ENCODE results near the gene PPCS. TPM values are rescaled to one million over a fixed set of nuclear protein-coding genes. Genes with fewer than 3 reads are reported as not detected.

PPCS gene
- total and polyA plus RNA-seq, 2 of the 8 experiments (the other 6 are each of a cell fraction or from before 2014, with no cell fraction given) = 24.5 to 35.3 TPM

DNA sequence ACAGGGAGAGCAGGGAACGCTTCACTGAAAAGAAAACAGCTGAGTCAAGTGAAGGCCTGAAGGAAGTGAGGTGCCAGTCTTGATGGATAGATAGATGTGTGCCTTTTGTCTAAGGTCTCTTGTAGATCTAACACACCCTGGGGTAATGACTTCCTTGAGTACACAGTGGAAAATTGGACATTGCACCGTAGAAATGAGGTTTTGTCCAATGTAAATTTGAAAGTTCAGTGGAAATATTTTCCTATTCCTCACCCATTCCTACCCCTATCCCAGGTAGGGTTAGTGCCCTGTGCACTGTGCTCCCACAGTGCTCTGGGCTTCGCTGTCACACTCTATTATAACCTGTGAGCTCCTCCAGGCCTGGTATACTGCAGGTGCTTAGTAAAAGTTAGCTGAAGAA, 24.8 kb upstream of the PPCS start:
- H3K4me3 ChIP-seq (ENCODE audit: extremely low read depth in 1 of 4, insufficient read depth in 2 of 4, low read depth in 3 of 4, low read length in 4 of 4) = no peak overlapping the region
- no peak overlapping the region for H4K8ac ChIP-seq (ENCODE audit: extremely low read depth, insufficient read depth, low read length)
- H3K23ac ChIP-seq (ENCODE audit: insufficient read length) = no peak overlapping the region
- H2BK5ac ChIP-seq (ENCODE audit: low read depth, low read length) = no peak overlapping the region
- H3K36me3 ChIP-seq (ENCODE audit: control insufficient read depth in 2 of 4, insufficient read depth in 4 of 4, low read length in 3 of 4) = no peaks in the 10 kb centered on the region
- no peak for DNase-seq (ENCODE audit: low read depth in 1 of 2, low spot score in 2 of 2)
- H3K79me2 ChIP-seq (ENCODE audit: control insufficient read depth in 1 of 2, insufficient read depth in 2 of 2, low read length in 2 of 2) = no peaks in the 10 kb centered on the region
- no peak overlapping the region for H3K4me2 ChIP-seq (ENCODE audit: insufficient read depth in 1 of 2, low read depth in 2 of 2, low read length in 2 of 2)
- H3K14ac ChIP-seq (ENCODE audit: insufficient read length) = no peak overlapping the region
- H3K4ac ChIP-seq (replicated peaks; ENCODE audit: insufficient read length, low read depth, low read length) = no peak overlapping the region
- no peak overlapping the region for H3K56ac ChIP-seq (replicated peaks; ENCODE audit: insufficient read length, low read depth, low read length)
- no peaks in the 10 kb centered on the region for H3K4me1 ChIP-seq (replicated peaks in 1 of 4; ENCODE audit: control insufficient read depth in 3 of 4, insufficient read depth in 4 of 4, low read length in 3 of 4)
- ChIA-PET CTCF (ENCODE audit: partially characterized antibody) (interaction anchor here (0.9 kb wide), 1 partner anchor 15 kb away, joined by 3 read pairs; no protein-coding TSS in a partner anchor), POLR2A (ENCODE audit: partially characterized antibody) (no interaction called here)
- no peak overlapping the region for H2AK5ac ChIP-seq (ENCODE audit: low read depth, low read length)
- no peak overlapping the region for H4K91ac ChIP-seq (replicated peaks; ENCODE audit: insufficient read length, low read length)
- H3K27me3 ChIP-seq (replicated peaks in 1 of 4; ENCODE audit: control insufficient read depth in 3 of 4, extremely low read depth in 1 of 4, insufficient read depth in 3 of 4, low read length in 3 of 4) = no peaks in the 10 kb centered on the region
- WGBS, 2 experiments (ENCODE audit: extremely low coverage in 1 of 2, insufficient coverage in 1 of 2, insufficient read length in 1 of 2, insufficient replicate concordance in 2 of 2, low coverage in 1 of 2, low lambda C conversion rate in 2 of 2, missing lambda C conversion rate in 1 of 2) = 82% methylated on average over 3 of the region's 3 CpGs; no CpG with 5 or more reads in 1 of the 2 experiments
- no peaks in the 10 kb centered on the region for H4K20me1 ChIP-seq (replicated peaks in 1 of 2; ENCODE audit: control insufficient read depth in 1 of 2, insufficient read depth in 2 of 2, low read length in 2 of 2)
- H2BK12ac ChIP-seq (ENCODE audit: low read depth, low read length) = no peak overlapping the region
- no peak overlapping the region for H2AFZ ChIP-seq (ENCODE audit: low read length)
- H3K79me1 ChIP-seq (ENCODE audit: low read depth, low read length) = no peaks in the 10 kb centered on the region
- FAIRE-seq = no peak
- no peaks in the 10 kb centered on the region; a peak in 1 of 4 replicates for H3K9me3 ChIP-seq (ENCODE audit: insufficient read depth in 2 of 2, low read depth in 1 of 2, low read length in 1 of 2)
- no peak overlapping the region for H3K9ac ChIP-seq (replicated peaks in 1 of 4; ENCODE audit: extremely low read depth in 1 of 4, low read depth in 3 of 4, low read length in 3 of 4)
- no peak overlapping the region for H3K27ac ChIP-seq (ENCODE audit: low read depth, low read length)
- no peak overlapping the region for H2BK120ac ChIP-seq (replicated peaks; ENCODE audit: low read depth, low read length)
- no peak overlapping the region for H4K5ac ChIP-seq (ENCODE audit: insufficient read length, low read depth, low read length)
- no peaks in the 10 kb centered on the region for H3K23me2 ChIP-seq (ENCODE audit: low read depth, low read length)
- no peak overlapping the region for H3K18ac ChIP-seq (ENCODE audit: extremely low read depth, low read length)
- H2BK15ac ChIP-seq (ENCODE audit: low read length) = no peak overlapping the region
- H2BK20ac ChIP-seq (ENCODE audit: low read length) = no peak overlapping the region
- TF ChIP-seq EP300 (IDR thresholded peaks at IDR 0.05; ENCODE audit: borderline replicate concordance in 1 of 2, low read depth in 2 of 2, low read length in 2 of 2) (no peak), ZNF274 (IDR thresholded peaks at IDR 0.05; ENCODE audit: borderline replicate concordance, extremely low read depth, low read length) (no peak), SAP30 (IDR thresholded peaks at IDR 0.05; ENCODE audit: insufficient read depth, insufficient replicate concordance, low read length) (no peak), EGR1 (IDR thresholded peaks at IDR 0.05; ENCODE audit: borderline replicate concordance, low read depth, low read length) (no peak), YY1 (IDR thresholded peaks at IDR 0.05; ENCODE audit: low read depth, low read length) (no peak), HDAC6 (IDR thresholded peaks at IDR 0.05; ENCODE audit: low read depth, low read length) (no peak)
- TF ChIP-seq, protein P1, sequence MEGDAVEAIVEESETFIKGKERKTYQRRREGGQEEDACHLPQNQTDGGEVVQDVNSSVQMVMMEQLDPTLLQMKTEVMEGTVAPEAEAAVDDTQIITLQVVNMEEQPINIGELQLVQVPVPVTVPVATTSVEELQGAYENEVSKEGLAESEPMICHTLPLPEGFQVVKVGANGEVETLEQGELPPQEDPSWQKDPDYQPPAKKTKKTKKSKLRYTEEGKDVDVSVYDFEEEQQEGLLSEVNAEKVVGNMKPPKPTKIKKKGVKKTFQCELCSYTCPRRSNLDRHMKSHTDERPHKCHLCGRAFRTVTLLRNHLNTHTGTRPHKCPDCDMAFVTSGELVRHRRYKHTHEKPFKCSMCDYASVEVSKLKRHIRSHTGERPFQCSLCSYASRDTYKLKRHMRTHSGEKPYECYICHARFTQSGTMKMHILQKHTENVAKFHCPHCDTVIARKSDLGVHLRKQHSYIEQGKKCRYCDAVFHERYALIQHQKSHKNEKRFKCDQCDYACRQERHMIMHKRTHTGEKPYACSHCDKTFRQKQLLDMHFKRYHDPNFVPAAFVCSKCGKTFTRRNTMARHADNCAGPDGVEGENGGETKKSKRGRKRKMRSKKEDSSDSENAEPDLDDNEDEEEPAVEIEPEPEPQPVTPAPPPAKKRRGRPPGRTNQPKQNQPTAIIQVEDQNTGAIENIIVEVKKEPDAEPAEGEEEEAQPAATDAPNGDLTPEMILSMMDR (IDR thresholded peaks at IDR 0.05; ENCODE audit: control extremely low read depth in 1 of 3, insufficient read depth in 1 of 3, low read depth in 1 of 3, low read length in 3 of 3) = no peak
- TF ChIP-seq, protein P2, sequence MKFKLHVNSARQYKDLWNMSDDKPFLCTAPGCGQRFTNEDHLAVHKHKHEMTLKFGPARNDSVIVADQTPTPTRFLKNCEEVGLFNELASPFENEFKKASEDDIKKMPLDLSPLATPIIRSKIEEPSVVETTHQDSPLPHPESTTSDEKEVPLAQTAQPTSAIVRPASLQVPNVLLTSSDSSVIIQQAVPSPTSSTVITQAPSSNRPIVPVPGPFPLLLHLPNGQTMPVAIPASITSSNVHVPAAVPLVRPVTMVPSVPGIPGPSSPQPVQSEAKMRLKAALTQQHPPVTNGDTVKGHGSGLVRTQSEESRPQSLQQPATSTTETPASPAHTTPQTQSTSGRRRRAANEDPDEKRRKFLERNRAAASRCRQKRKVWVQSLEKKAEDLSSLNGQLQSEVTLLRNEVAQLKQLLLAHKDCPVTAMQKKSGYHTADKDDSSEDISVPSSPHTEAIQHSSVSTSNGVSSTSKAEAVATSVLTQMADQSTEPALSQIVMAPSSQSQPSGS (IDR thresholded peaks at IDR 0.05; ENCODE audit: low read length) = no peak
- TF ChIP-seq, protein P3, sequence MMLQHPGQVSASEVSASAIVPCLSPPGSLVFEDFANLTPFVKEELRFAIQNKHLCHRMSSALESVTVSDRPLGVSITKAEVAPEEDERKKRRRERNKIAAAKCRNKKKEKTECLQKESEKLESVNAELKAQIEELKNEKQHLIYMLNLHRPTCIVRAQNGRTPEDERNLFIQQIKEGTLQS (IDR thresholded peaks at IDR 0.05; ENCODE audit: insufficient read depth, low read depth, low read length) = no peak
